Keratinocyte (primary cell): ENCODE data around the gene FGD2. TPM values are rescaled to one million over a fixed set of nuclear protein-coding genes. Genes with fewer than 3 reads are reported as not detected.
A peak's percentile ranks its signal among the peaks of the same experiment; 100 is the strongest.

Source experiments
- DNase-seq: peaks from one replicate; pipeline ENCODE4 v3.0.0-alpha.2; 2011; ENCODE audit warnings: low read depth, missing footprints, low spot score
- FAIRE-seq: peaks from 2 replicates; lab custom pipeline; 2011; peaks lifted over from hg19 to GRCh38; lab: Jason Lieb, UNC
- H2AFZ ChIP-seq: 2 replicates; pipeline ENCODE4 v1.6.0; 2012; ENCODE audit warnings: low read length, control low read depth, inconsistent platforms; ENCODE audit not compliant: control insufficient read depth
- H3K27ac ChIP-seq: 2 replicates; pipeline ENCODE4 v1.5.1; 2011; ENCODE audit warnings: low read length; ENCODE audit not compliant: control insufficient read depth, insufficient read depth
- H3K27me3 ChIP-seq: 3 replicates; pipeline ENCODE4 v1.6.0; 2011; ENCODE audit warnings: low read length; ENCODE audit not compliant: control insufficient read depth, insufficient read depth; ENCODE audit errors: extremely low read depth
- H3K36me3 ChIP-seq, 2 experiments: 2 replicates in 1 of 2; 3 replicates in 1 of 2; pipeline ENCODE4 v1.5.1; 2011; ENCODE audit warnings: low read length in 2 of 2, mild to moderate bottlenecking in 1 of 2; ENCODE audit not compliant: control insufficient read depth in 2 of 2, insufficient read depth in 2 of 2; ENCODE audit errors: extremely low read depth in 1 of 2
- H3K4me1 ChIP-seq: 3 replicates; pipeline ENCODE4 v1.5.1; 2011; ENCODE audit warnings: low read length; ENCODE audit not compliant: control insufficient read depth, insufficient read depth; ENCODE audit errors: extremely low read depth
- H3K4me2 ChIP-seq: 3 replicates; pipeline ENCODE4 v1.6.0; 2011; ENCODE audit warnings: low read depth, low read length; ENCODE audit not compliant: control insufficient read depth, insufficient read depth; ENCODE audit errors: extremely low read depth
- H3K4me3 ChIP-seq, 3 experiments: fragments of 200-600 bp in 1 of 3; sonication (generic) in 1 of 3; 2 replicates in 2 of 3; 3 replicates in 1 of 3; pipeline ENCODE4 v1.5.1; 2011 to 2016; ENCODE audit warnings: low read length in 3 of 3, mild to moderate bottlenecking in 3 of 3, control low read depth in 2 of 3, inconsistent platforms in 1 of 3, low read depth in 1 of 3, mixed read lengths in 1 of 3, mixed run types in 1 of 3, moderate library complexity in 1 of 3; ENCODE audit not compliant: control insufficient read depth in 2 of 3, insufficient read depth in 2 of 3; ENCODE audit errors: extremely low read depth in 1 of 3
- H3K79me2 ChIP-seq: 2 replicates; pipeline ENCODE4 v1.6.0; 2012; ENCODE audit warnings: low read length; ENCODE audit not compliant: control insufficient read depth, insufficient read depth
- H3K9ac ChIP-seq: 3 replicates; pipeline ENCODE4 v1.6.0; 2011; ENCODE audit warnings: low read length; ENCODE audit not compliant: control insufficient read depth, insufficient read depth; ENCODE audit errors: extremely low read depth
- H3K9me1 ChIP-seq: 3 replicates; pipeline ENCODE4 v1.6.0; 2011; ENCODE audit warnings: low read length; ENCODE audit not compliant: control insufficient read depth, insufficient read depth; ENCODE audit errors: extremely low read depth
- H3K9me3 ChIP-seq: 2 replicates; pipeline ENCODE4 v1.5.1; 2012; ENCODE audit warnings: low read depth, low read length; ENCODE audit not compliant: control insufficient read depth
- H4K20me1 ChIP-seq: 3 replicates; pipeline ENCODE4 v1.6.0; 2011; ENCODE audit warnings: low read length; ENCODE audit not compliant: control insufficient read depth, insufficient read depth; ENCODE audit errors: extremely low read depth
- CTCF ChIP-seq, 3 experiments: IDR thresholded peaks in 1 of 3; conservative IDR thresholded peaks in 1 of 3; optimal IDR thresholded peaks in 1 of 3; 2 replicates in 2 of 3; 3 replicates in 1 of 3; pipeline versions ENCODE3 to v1.5.1; 2011; ENCODE audit warnings: low read length in 3 of 3, mild to moderate bottlenecking in 3 of 3, moderate library complexity in 2 of 3, control low read depth in 1 of 3, inconsistent platforms in 1 of 3; ENCODE audit not compliant: insufficient read depth in 2 of 3; ENCODE audit errors: extremely low read depth in 1 of 3
- EZH2 ChIP-seq: IDR thresholded peaks from one replicate; pipeline ENCODE4 v1.6.1; 2012; ENCODE audit warnings: inconsistent platforms, mild to moderate bottlenecking, low read length, moderate library complexity
- dilution Hi-C: fragments of 300-500 bp; cut with MboI; formaldehyde crosslinking; loops from one replicate; pipeline ENCODE4 v1.7.0; 2020; ENCODE audit warnings: low sequenced_read_pairs; ENCODE audit not compliant: extremely low pct_ligation_motif_present
- polyA plus RNA-seq, 5 experiments: library from polyadenylated mRNA; depleted of rRNA in 3 of 5; stranded (reverse) in 3 of 5; stranded (forward) in 1 of 5; unstranded in 1 of 5; fragments of >200 nt; gene quantifications; 1 replicate in 1 of 5; 2 replicates in 3 of 5; 3 replicates in 1 of 5; pipeline versions ENCODE4 v1.2.1 to v1.2.3, GENCODE V29; 2011 to 2012; ENCODE audit warnings: missing spikeins in 2 of 5, low read depth in 1 of 5, low replicate concordance in 1 of 5

Gene FGD2
- polyA plus RNA-seq, 1 donor (not counting 4 experiments of a cell fraction or from before 2014, with no cell fraction given), result 0.03 TPM

- Histone ChIP-seq H3K9me3 (no peaks in the 10 kb centered on the region), H3K27me3 (no peaks in the 10 kb centered on the region), H3K36me3 (no peaks in the 10 kb centered on the region), H3K79me2 (no peaks in the 10 kb centered on the region), H3K4me2 (no peak overlapping the region), H3K4me1 (peaks cover 15% of the 10 kb centered on the region), H3K9ac (no peak overlapping the region), H4K20me1 (no peaks in the 10 kb centered on the region), H3K9me1 (no peaks in the 10 kb centered on the region), H3K27ac (peak overlapping the region; percentile 16), H3K4me3 (no peak overlapping the region), H2AFZ (no peak overlapping the region)
- DNase-seq (no peak), FAIRE-seq (no peak)
- dilution Hi-C loops, result no loop called here
- TF ChIP-seq CTCF (optimal IDR thresholded peaks at IDR 0.05 in 1 of 3, IDR thresholded peaks at IDR 0.05 in 1 of 3, conservative IDR thresholded peaks at IDR 0.05 in 1 of 3; ENCODE audit: extremely low read depth in 1 of 3, insufficient read depth in 2 of 3, low read length in 3 of 3) (no peak), EZH2 (no peak)
Measured at GRCh38 chr6:37048403-37048850, 43.0 kb downstream of the FGD2 start.

GRCh38 chr6:37048851-37049757, 43.6 kb downstream of the FGD2 start:
- FAIRE-seq, result peak; percentile 69
- dilution Hi-C loops, result no loop called here
- no peaks in the 10 kb centered on the region for H3K27me3 ChIP-seq
- no peak overlapping the region for H3K4me3 ChIP-seq
- DNase-seq, result no peak
- peaks cover 15% of the 10 kb centered on the region for H3K4me1 ChIP-seq
- H2AFZ ChIP-seq, result peak overlapping the region; percentile 24
- H3K9me3 ChIP-seq, result no peaks in the 10 kb centered on the region
- H3K27ac ChIP-seq, result peak overlapping the region; percentile 80
- TF ChIP-seq EZH2 (no peak), CTCF (optimal IDR thresholded peaks at IDR 0.05 in 1 of 3, IDR thresholded peaks at IDR 0.05 in 1 of 3, conservative IDR thresholded peaks at IDR 0.05 in 1 of 3; ENCODE audit: extremely low read depth in 1 of 3, insufficient read depth in 2 of 3, low read length in 3 of 3) (no peak)
- no peaks in the 10 kb centered on the region for H4K20me1 ChIP-seq
- H3K36me3 ChIP-seq, result no peaks in the 10 kb centered on the region
- H3K9ac ChIP-seq, result peak overlapping the region; percentile 68
- no peaks in the 10 kb centered on the region for H3K9me1 ChIP-seq
- H3K4me2 ChIP-seq, result peak overlapping the region; percentile 64
- H3K79me2 ChIP-seq, result no peaks in the 10 kb centered on the region
